GM12891 (cell line): ENCODE measurements around the gene MPDU1.

Experiments
- POLR2A ChIP-seq: IDR thresholded peaks from 2 replicates; pipeline ENCODE4 v1.6.1; 2011; ENCODE audit warnings: low read depth, low read length, control low read depth
- POLR2AphosphoS5 ChIP-seq: IDR thresholded peaks from 2 replicates; pipeline ENCODE4 v1.6.1; 2011; ENCODE audit warnings: low read depth, low read length, control low read depth
- POU2F2 ChIP-seq: IDR thresholded peaks from 2 replicates; pipeline ENCODE4 v1.6.1; 2011; ENCODE audit warnings: low read depth, mild to moderate bottlenecking, control low read depth, low read length, moderate library complexity
- SPI1 ChIP-seq: IDR thresholded peaks from 2 replicates; pipeline ENCODE4 v1.6.1; 2011; ENCODE audit warnings: low read depth, low read length, control low read depth
- TAF1 ChIP-seq: IDR thresholded peaks from 2 replicates; pipeline ENCODE4 v1.6.1; 2011; ENCODE audit warnings: low read depth, low read length, control low read depth

- TF ChIP-seq POLR2A = no peak
- no peak for TF ChIP-seq POLR2AphosphoS5
- TF ChIP-seq TAF1 = no peak
- no peak for TF ChIP-seq SPI1
- TF ChIP-seq POU2F2 = no peak
Observed at GRCh38 chr17:7618608-7619007, 35.0 kb downstream of the MPDU1 start.
